HepG2 (cell line): ENCODE measurements around the gene ADGRG1. TPM values are rescaled to one million over a fixed set of nuclear protein-coding genes. Genes with fewer than 3 reads are reported as not detected.

Source experiments
- ARHGAP35 ChIP-seq: sonication (generic); formaldehyde crosslinking; IDR thresholded peaks from 2 replicates; pipeline ENCODE4 v1.9.0; 2022; ENCODE audit warnings: mild to moderate bottlenecking, inconsistent platforms, moderate library complexity, missing genetic modification reagents, borderline replicate concordance
- CHCHD3 ChIP-seq: sonication (generic); formaldehyde crosslinking; IDR thresholded peaks from 2 replicates; pipeline ENCODE4 v1.8.0; 2022; ENCODE audit warnings: mild to moderate bottlenecking, missing genetic modification reagents, moderate library complexity
- ELK4 ChIP-seq: sonication (generic); formaldehyde crosslinking; IDR thresholded peaks from 2 replicates; pipeline ENCODE4 v1.9.0; 2021; ENCODE audit warnings: missing genetic modification reagents, borderline replicate concordance
- GABPA ChIP-seq, 2 experiments: IDR thresholded peaks; 2 replicates each; pipeline ENCODE4 v1.6.1; 2011 to 2016; ENCODE audit warnings: low read depth in 2 of 2, low read length in 1 of 2, missing biosample characterization in 1 of 2, missing genetic modification characterization in 1 of 2
- HCFC1 ChIP-seq: fragments of 150-350 bp; IDR thresholded peaks from 2 replicates; pipeline ENCODE4 v1.6.1; 2014; ENCODE audit warnings: low read depth, low read length
- HNRNPK ChIP-seq: fragments of 200-400 bp; formaldehyde crosslinking; IDR thresholded peaks from 2 replicates; pipeline ENCODE4 v1.6.1; 2018; ENCODE audit warnings: low read length, low read depth, moderate library complexity, mild to moderate bottlenecking; ENCODE audit not compliant: poor library complexity, severe bottlenecking
- KLF9 ChIP-seq: IDR thresholded peaks from 2 replicates; pipeline ENCODE4 v1.6.1; 2016; ENCODE audit warnings: low read depth
- MEIS1 ChIP-seq: sonication (generic); formaldehyde crosslinking; IDR thresholded peaks from 2 replicates; pipeline ENCODE4 v1.9.0; 2021; ENCODE audit warnings: mild to moderate bottlenecking, missing genetic modification reagents, moderate library complexity, borderline replicate concordance
- NFKBIZ ChIP-seq: IDR thresholded peaks from 2 replicates; pipeline ENCODE4 v1.6.1; 2018; ENCODE audit warnings: missing genetic modification reagents, missing compliant biosample characterization
- PAWR ChIP-seq: sonication (generic); formaldehyde crosslinking; IDR thresholded peaks from 2 replicates; pipeline ENCODE4 v1.4.0; 2020; ENCODE audit warnings: missing genetic modification reagents, mild to moderate bottlenecking, borderline replicate concordance
- REXO4 ChIP-seq: sonication (generic); formaldehyde crosslinking; IDR thresholded peaks from 2 replicates; pipeline ENCODE4 v1.8.0; 2022; ENCODE audit warnings: missing genetic modification reagents, mild to moderate bottlenecking, borderline replicate concordance
- SAP130 ChIP-seq: IDR thresholded peaks from 2 replicates; pipeline ENCODE4 v1.6.1; 2016; ENCODE audit warnings: low read depth
- TSC22D2 ChIP-seq: sonication (generic); formaldehyde crosslinking; IDR thresholded peaks from 2 replicates; pipeline ENCODE4 v1.5.1; 2020; ENCODE audit warnings: missing genetic modification reagents, mild to moderate bottlenecking, borderline replicate concordance
- ZFY ChIP-seq: sonication (generic); formaldehyde crosslinking; IDR thresholded peaks from 2 replicates; pipeline ENCODE4 v1.4.0; 2020; ENCODE audit warnings: missing genetic modification reagents
- ZMYM3 ChIP-seq: sonication (generic); formaldehyde crosslinking; IDR thresholded peaks from 2 replicates; pipeline ENCODE4 v1.5.1; 2020; ENCODE audit warnings: mild to moderate bottlenecking, missing genetic modification reagents
- ZNF101 ChIP-seq: sonication (generic); formaldehyde crosslinking; IDR thresholded peaks from 2 replicates; pipeline ENCODE4 v1.4.0; 2020; ENCODE audit warnings: mild to moderate bottlenecking, low read depth, missing genetic modification reagents, borderline replicate concordance
- ZNF407 ChIP-seq: sonication (generic); formaldehyde crosslinking; IDR thresholded peaks from one replicate; pipeline ENCODE4 v1.5.1; 2020; ENCODE audit warnings: mild to moderate bottlenecking, missing genetic modification reagents; ENCODE audit errors: not compliant biosample characterization
- ZNF879 ChIP-seq: sonication (generic); formaldehyde crosslinking; IDR thresholded peaks from 2 replicates; pipeline ENCODE4 v1.8.1; 2023; ENCODE audit warnings: missing genetic modification reagents
- polyA plus RNA-seq, 8 experiments: library from polyadenylated mRNA; depleted of rRNA in 3 of 8; stranded (reverse) in 7 of 8; unstranded in 1 of 8; fragments of >200 nt; fragmentation: Illumina TruSeq in 4 of 8; extraction: Trizol in 4 of 8; gene quantifications; 2 replicates each; pipeline versions ENCODE4 v1.2.1 to v1.2.3, GENCODE V29; 2011 to 2016; ENCODE audit warnings: low read depth in 4 of 8, missing spikeins in 1 of 8, mixed read lengths in 1 of 8; ENCODE audit not compliant: insufficient read depth in 1 of 8
- total RNA-seq, 5 experiments: library from RNA; depleted of rRNA; stranded (reverse); fragments of >200 nt; fragmentation: Illumina TruSeq; extraction: Trizol; gene quantifications; 2 replicates each; pipeline ENCODE4 v1.2.3, GENCODE V29; 2016; ENCODE audit warnings: low read depth in 1 of 5

ADGRG1 gene
- total and polyA plus RNA-seq, 2 of the 13 experiments (the other 11 are each of a cell fraction or from before 2014, with no cell fraction given) = 2.7 to 5.9 TPM

- no peak for TF ChIP-seq MEIS1
- peak; percentile 34; the same call in 1 of the 2 replicates for TF ChIP-seq NFKBIZ (CRISPR knock-in tag)
- TF ChIP-seq PAWR (CRISPR knock-in tag) = no peak
- TF ChIP-seq HNRNPK = peak; percentile 72
- no peak for TF ChIP-seq KLF9 (CRISPR knock-in tag)
- TF ChIP-seq ZMYM3 = peak; percentile 63
- TF ChIP-seq REXO4 (CRISPR knock-in tag) = no peak
- no peak for TF ChIP-seq ZNF879 (CRISPR knock-in tag)
- no peak for TF ChIP-seq ZNF407 (CRISPR knock-in tag)
- TF ChIP-seq TSC22D2 (CRISPR knock-in tag) = peak; percentile 71; the same call in 1 of the 2 replicates
- no peak for TF ChIP-seq ZNF101 (CRISPR knock-in tag)
- peak; percentile 88 for TF ChIP-seq HCFC1
- TF ChIP-seq ZFY = no peak
- no peak for TF ChIP-seq CHCHD3 (CRISPR knock-in tag)
- TF ChIP-seq GABPA (IDR thresholded peaks at IDR 0.05; ENCODE audit: low read depth, low read length) = peak; percentile 61
- peak; percentile 91 for TF ChIP-seq GABPA (CRISPR knock-in tag; IDR thresholded peaks at IDR 0.05; ENCODE audit: low read depth)
- 0 out of 2 replicates have a peak, but pooled peaks have one; percentile 32 for TF ChIP-seq ARHGAP35 (CRISPR knock-in tag)
- no peak for TF ChIP-seq ELK4
- TF ChIP-seq SAP130 = peak; percentile 74
These were observed 66.6 kb downstream of the ADGRG1 start, which contains the start of gene DRC7 (continued) for GRCh38 chr16:57694725-57695679.
